WTC11 (cell line): Measurements from ENCODE around the gene COL3A1.

Source experiments
- CTCF ChIP-seq: fragments of 200-600 bp; IDR thresholded peaks from 2 replicates; pipeline ENCODE4 v1.8.0; 2022; ENCODE audit warnings: antibody characterized with exemption
- E2F4 ChIP-seq: sonication (generic); formaldehyde crosslinking; IDR thresholded peaks from 2 replicates; pipeline ENCODE4 v1.8.1; 2022; ENCODE audit warnings: low read depth, mild to moderate bottlenecking, moderate library complexity, missing genetic modification reagents, borderline replicate concordance
- JUN ChIP-seq: sonication (generic); formaldehyde crosslinking; IDR thresholded peaks from 2 replicates; pipeline ENCODE4 v1.8.0; 2023; ENCODE audit warnings: mild to moderate bottlenecking, missing genetic modification reagents
- NFYB ChIP-seq: sonication (generic); formaldehyde crosslinking; conservative IDR thresholded peaks from 2 replicates; pipeline ENCODE4 v1.8.0; 2022; ENCODE audit warnings: low read depth, missing genetic modification reagents
- ZNF121 ChIP-seq: sonication (generic); formaldehyde crosslinking; IDR thresholded peaks from 2 replicates; pipeline ENCODE4 v1.8.0; 2023; ENCODE audit warnings: missing genetic modification reagents
- ZNF232 ChIP-seq: sonication (generic); formaldehyde crosslinking; IDR thresholded peaks from 2 replicates; pipeline ENCODE4 v1.8.0; 2022; ENCODE audit warnings: mild to moderate bottlenecking, missing genetic modification reagents

GRCh38 chr2:189046320-189046719 lies 72.1 kb downstream of the COL3A1 start:
- TF ChIP-seq ZNF232 (CRISPR knock-in tag) (no peak), JUN (CRISPR knock-in tag) (no peak), CTCF (no peak), NFYB (CRISPR knock-in tag) (no peak), ZNF121 (CRISPR knock-in tag) (no peak), E2F4 (CRISPR knock-in tag) (no peak)
